GM12878 (cell line): ENCODE measurements around the gene ADAM20. TPM values are rescaled to one million over a fixed set of nuclear protein-coding genes. Genes with fewer than 3 reads are reported as not detected.

Experiments
- ATAC-seq: fragments of 200-7000 bp; cut with Tn5 transposase; 3 replicates; pipeline ENCODE4 v1.9.1; 2020; ENCODE audit warnings: mild to moderate bottlenecking, moderate library complexity
- BruUV-seq: library from RNA; stranded (reverse); fragments of 400-500 nt; replicated peaks from 2 replicates; lab custom pipeline; 2021; lab: Mats Ljungman, UMichigan
- CTCF ChIA-PET: fragments of 300-600 bp; sonication (Branson Sonifier 250); formaldehyde crosslinking; extraction: SDS; loops from one replicate; lab custom pipeline; 2021; ENCODE audit warnings: inconsistent platforms; lab: Yijun Ruan, JAX
- POLR2A ChIA-PET: fragments of 350-600 bp; formaldehyde crosslinking; extraction: SDS; loops from one replicate; lab custom pipeline; 2021; ENCODE audit warnings: inconsistent platforms; lab: Charles Lee
- RAD21 ChIA-PET: fragments of 300-600 bp; sonication (Branson Sonifier 250); formaldehyde crosslinking; loops from one replicate; lab custom pipeline; 2023; ENCODE audit warnings: antibody characterized with exemption; ENCODE audit not compliant: unreplicated experiment; lab: Charles Lee
- SMC1A ChIA-PET: fragments of 300-600 bp; sonication (Branson Sonifier 250); formaldehyde crosslinking; loops from one replicate; lab custom pipeline; 2023; ENCODE audit not compliant: unreplicated experiment, uncharacterized antibody; lab: Charles Lee
- DNase-seq: peaks from one replicate; pipeline ENCODE4 v3.0.0-alpha.2; 2011; ENCODE audit warnings: low read depth, low spot score
- FAIRE-seq: peaks from 3 replicates; lab custom pipeline; 2011; peaks lifted over from hg19 to GRCh38; lab: Jason Lieb, UNC
- H2AFZ ChIP-seq: 2 replicates; pipeline ENCODE4 v1.6.0; 2011; ENCODE audit warnings: low read depth, low read length, control low read depth; ENCODE audit not compliant: control insufficient read depth
- H3K27ac ChIP-seq: 2 replicates; pipeline ENCODE4 v1.5.1; 2011; ENCODE audit warnings: control low read depth; ENCODE audit not compliant: control insufficient read depth, insufficient read depth
- H3K27me3 ChIP-seq, 2 experiments: replicated peaks in 1 of 2; 2 replicates each; pipeline versions ENCODE4 v1.6.0 to v1.6.1; 2011; ENCODE audit warnings: low read length in 1 of 2; ENCODE audit not compliant: control insufficient read depth in 2 of 2, insufficient read depth in 2 of 2
- H3K36me3 ChIP-seq, 2 experiments: 2 replicates each; pipeline ENCODE4 v1.5.1; 2011; ENCODE audit warnings: low read length in 1 of 2; ENCODE audit not compliant: control insufficient read depth in 2 of 2, insufficient read depth in 2 of 2
- H3K4me1 ChIP-seq: 2 replicates; pipeline ENCODE4 v1.6.1; 2011; ENCODE audit warnings: mild to moderate bottlenecking, low read length, moderate library complexity, mixed read lengths; ENCODE audit not compliant: control insufficient read depth, insufficient read depth
- H3K4me2 ChIP-seq: 2 replicates; pipeline ENCODE4 v1.6.0; 2011; ENCODE audit warnings: control low read depth; ENCODE audit not compliant: control insufficient read depth, insufficient read depth
- H3K4me3 ChIP-seq: fragments of 200-600 bp; sonication (generic); 2 replicates; pipeline ENCODE4 v1.5.1; 2016
- H3K79me2 ChIP-seq: 2 replicates; pipeline ENCODE4 v1.6.0; 2011; ENCODE audit warnings: low read length; ENCODE audit not compliant: control insufficient read depth, insufficient read depth
- H3K9ac ChIP-seq: 2 replicates; pipeline ENCODE4 v1.8.0; 2011; ENCODE audit warnings: low read length, control low read depth, mixed read lengths; ENCODE audit not compliant: control insufficient read depth, insufficient read depth
- H3K9me3 ChIP-seq: replicated peaks from 3 replicates; pipeline ENCODE4 v1.5.1; 2011; ENCODE audit warnings: mild to moderate bottlenecking, low read length; ENCODE audit not compliant: control insufficient read depth, insufficient read depth
- H4K20me1 ChIP-seq: 2 replicates; pipeline ENCODE4 v1.6.0; 2011; ENCODE audit not compliant: control insufficient read depth, insufficient read depth
- BMI1 ChIP-seq: fragments of 450-650 bp; IDR thresholded peaks from 2 replicates; pipeline ENCODE4 v1.6.1; 2016; ENCODE audit warnings: mild to moderate bottlenecking, moderate library complexity, borderline replicate concordance
- JUND ChIP-seq: IDR thresholded peaks from 2 replicates; pipeline ENCODE4 v1.6.1; 2012; ENCODE audit warnings: low read depth, mild to moderate bottlenecking, low read length, improper control_type of control experiment, moderate library complexity
- RAD51 ChIP-seq: fragments of 450-650 bp; IDR thresholded peaks from 2 replicates; pipeline ENCODE4 v1.6.1; 2016; ENCODE audit warnings: moderate library complexity, mild to moderate bottlenecking, inconsistent platforms
- SMAD1 ChIP-seq: fragments of 450-650 bp; IDR thresholded peaks from 2 replicates; pipeline ENCODE4 v1.6.1; 2018; ENCODE audit warnings: mild to moderate bottlenecking, low read depth; ENCODE audit not compliant: partially characterized antibody
- ZBTB40 ChIP-seq: fragments of 450-650 bp; IDR thresholded peaks from 2 replicates; pipeline ENCODE4 v1.6.1; 2016; ENCODE audit warnings: mild to moderate bottlenecking, moderate library complexity, borderline replicate concordance
- ZNF592 ChIP-seq: fragments of 450-650 bp; IDR thresholded peaks from 2 replicates; pipeline ENCODE4 v1.6.1; 2017; ENCODE audit warnings: mild to moderate bottlenecking, moderate library complexity
- ZNF622 ChIP-seq: fragments of 450-650 bp; IDR thresholded peaks from 2 replicates; pipeline ENCODE4 v1.6.1; 2017; ENCODE audit warnings: mild to moderate bottlenecking, inconsistent platforms
- WGBS: methylation state at CpG from one replicate; pipeline ENCODE4 v1.1.6; 2016; ENCODE audit warnings: low lambda C conversion rate; ENCODE audit not compliant: insufficient replicate concordance, insufficient coverage; ENCODE audit errors: missing lambda C conversion rate; 5-methylcytosine and 5-hydroxymethylcytosine counted together
- in situ Hi-C: fragments of 300-500 bp; cut with MboI; formaldehyde crosslinking; loops from 9 replicates; pipeline ENCODE4 v1.14.3; 2018; ENCODE audit warnings: mixed read lengths
- intact Hi-C: fragments of 100-400 bp; cut with micrococcal nuclease; formaldehyde crosslinking; loops from one replicate; pipeline ENCODE4 v1.14.2; 2022; ENCODE audit not compliant: unreplicated experiment
- polyA plus RNA-seq, 11 experiments: library from polyadenylated mRNA; depleted of rRNA in 4 of 11; unstranded in 6 of 11; stranded (reverse) in 5 of 11; fragments of >200 nt; fragmentation: Nextera tagmentation in 4 of 11; fragmentation: Illumina TruSeq in 1 of 11; extraction: Ambion mirVana in 4 of 11; extraction: Trizol in 1 of 11; gene quantifications; 1 replicate in 1 of 11; 2 replicates in 10 of 11; pipeline versions ENCODE4 v1.2.1 to v1.2.3, GENCODE V29; 2011 to 2016; ENCODE audit warnings: inconsistent platforms in 2 of 11, missing spikeins in 2 of 11, low read depth in 1 of 11
- total RNA-seq, 4 experiments: library from RNA; depleted of rRNA in 3 of 4; stranded (reverse); fragments of >200 nt in 3 of 4; fragmentation: Illumina TruSeq in 1 of 4; extraction: Trizol in 1 of 4; gene quantifications; 2 replicates each; pipeline versions ENCODE4 v1.2.1 to v1.2.3, GENCODE V29; 2013 to 2021

Gene ADAM20
- total and polyA plus RNA-seq, 10 of the 15 experiments (the other 5 are each of a cell fraction or from before 2014, with no cell fraction given) = 0.04 to 0.34 (median 0.10) TPM; not detected in 3

GRCh38 chr14:70563869-70564268, 29.1 kb upstream of the ADAM20 start (continued):
- TF ChIP-seq ZNF592 = no peak
- no peak for TF ChIP-seq RAD51

- no peak for FAIRE-seq
- no peak for DNase-seq
- BruUV-seq = no TSS peak
- Histone ChIP-seq H3K36me3 (peaks cover 3 to 4% of the 10 kb centered on the region in 2 experiments; a peak in 2 of 4 replicates), H3K4me2 (no peak overlapping the region), H3K27me3 (no peaks in the 10 kb centered on the region), H3K4me3 (no peak overlapping the region), H3K9ac (no peak overlapping the region), H3K79me2 (no peaks in the 10 kb centered on the region), H3K4me1 (no peaks in the 10 kb centered on the region), H4K20me1 (no peaks in the 10 kb centered on the region), H3K9me3 (peaks cover 2% of the 10 kb centered on the region; the same call in 2 of the 3 replicates), H3K27ac (no peak overlapping the region), H2AFZ (no peak overlapping the region)
- TF ChIP-seq SMAD1 (no peak), ZBTB40 (no peak), JUND (no peak), BMI1 (no peak), ZNF622 (no peak)
- intact Hi-C loops = no loop called here
- ATAC-seq = no peak
- 95% methylated on average over 4 of the region's 4 CpGs for WGBS
- SMC1A ChIA-PET = no interaction called here
- POLR2A ChIA-PET = no interaction called here
- in situ Hi-C loops = no loop called here
- RAD21 ChIA-PET = no interaction called here
- CTCF ChIA-PET = no interaction called here
These were observed 28.6 kb upstream of the ADAM20 start for GRCh38 chr14:70563417-70563816.
